Esophagus squamous epithelium (tissue), 5 donors: ENCODE measurements around the gene KHDC1L. TPM values are rescaled to one million over a fixed set of nuclear protein-coding genes. Genes with fewer than 3 reads are reported as not detected.

Experiments
- DNase-seq: peaks from one replicate; lab custom pipeline; 2025; lab: John Stamatoyannopoulos, UW
- H3K27ac ChIP-seq, 4 donors: fragments of 200-600 bp; sonication (generic); one replicate each; pipeline ENCODE4 v1.5.1; 2016 to 2019; ENCODE audit warnings: mild to moderate bottlenecking in 1 of 4
- H3K27me3 ChIP-seq, 4 donors: fragments of 200-600 bp; sonication (generic); 1 replicate in 3 of 4; 2 replicates in 1 of 4; pipeline versions ENCODE4 v1.5.1 to v1.6.0; 2017 to 2021; ENCODE audit warnings: antibody characterized with exemption in 1 of 4
- H3K36me3 ChIP-seq, 3 donors: fragments of 200-600 bp; sonication (generic); one replicate each; pipeline ENCODE4 v1.5.1; 2016 to 2019
- H3K4me1 ChIP-seq, 3 donors: fragments of 200-600 bp; sonication (generic); one replicate each; pipeline ENCODE4 v1.5.1; 2017 to 2019
- H3K4me3 ChIP-seq, 4 donors: fragments of 200-600 bp; sonication (generic); 1 replicate in 3 of 4; 2 replicates in 1 of 4; pipeline ENCODE4 v1.5.1; 2016 to 2019; ENCODE audit warnings: mild to moderate bottlenecking in 2 of 4, moderate library complexity in 1 of 4
- H3K9me3 ChIP-seq, 3 donors: fragments of 200-600 bp; sonication (generic); one replicate each; pipeline ENCODE4 v1.5.1; 2016 to 2019
- POLR2A ChIP-seq, 4 donors: fragments of 450-650 bp; IDR thresholded peaks; one replicate each; pipeline ENCODE4 v1.6.1; 2017; ENCODE audit warnings: antibody characterized with exemption in 4 of 4, mild to moderate bottlenecking in 4 of 4, moderate library complexity in 3 of 4
- WGBS, 2 donors: methylation state at CpG; one replicate each; pipeline ENCODE4 v1.1.5; 2018; 5-methylcytosine and 5-hydroxymethylcytosine counted together
- intact Hi-C: fragments of 100-400 bp; cut with DNase I; formaldehyde crosslinking; loops from one replicate; pipeline ENCODE4 v1.15.0; 2022
- total RNA-seq, 4 donors: library from RNA; depleted of rRNA; stranded (reverse); fragments of >200 nt; gene quantifications; one replicate each; pipeline ENCODE4 v1.1.0, GENCODE V29; 2016
- TF ChIP-seq, protein P1 (sequence below), 6 experiments: fragments of 450-650 bp in 4 of 6; fragments of 200-600 bp in 2 of 6; sonication (generic) in 2 of 6; IDR thresholded peaks; one replicate each; pipeline ENCODE4 v1.5.1; 2016 to 2019; ENCODE audit warnings: antibody characterized with exemption in 6 of 6, mild to moderate bottlenecking in 4 of 6, moderate library complexity in 4 of 6
- donor health status: DM: yes; HTN: yes; CAD: no.

Gene KHDC1L
- total RNA-seq, 4 donors from 2014 or later: not detected

DNA sequence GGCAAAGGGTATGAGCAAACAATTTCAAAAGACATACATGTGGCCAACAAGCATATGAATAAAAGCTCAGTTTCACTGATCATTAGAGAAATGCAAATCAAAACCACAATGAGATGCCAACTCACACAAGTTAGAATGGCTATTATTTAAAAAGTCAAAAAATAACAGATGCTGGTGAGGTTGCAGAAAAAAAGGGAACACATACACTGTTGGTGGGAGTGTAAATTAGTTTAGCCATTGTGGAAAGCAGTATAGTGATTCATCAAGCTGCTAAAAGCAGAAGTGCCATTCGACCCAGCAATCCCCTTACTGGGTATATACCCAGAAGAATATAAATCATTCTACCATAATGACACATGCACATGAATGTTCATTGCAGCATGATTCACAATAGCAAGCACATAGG, 6.7 kb upstream of the KHDC1L start:
- intact Hi-C loops: no loop called here
- no peaks in the 10 kb centered on the region for H3K36me3 ChIP-seq
- DNase-seq: no peak
- 21 to 50% methylated on average over 1 of the region's 1 CpG for WGBS, 2 donors
- no peak overlapping the region for H3K4me3 ChIP-seq
- H3K9me3 ChIP-seq: no peaks in the 10 kb centered on the region
- no peaks in the 10 kb centered on the region for H3K4me1 ChIP-seq
- no peak overlapping the region for H3K27ac ChIP-seq
- H3K27me3 ChIP-seq: no peaks in the 10 kb centered on the region
- TF ChIP-seq POLR2A (IDR thresholded peaks at IDR 0.05): no peak
- TF ChIP-seq, protein P1, sequence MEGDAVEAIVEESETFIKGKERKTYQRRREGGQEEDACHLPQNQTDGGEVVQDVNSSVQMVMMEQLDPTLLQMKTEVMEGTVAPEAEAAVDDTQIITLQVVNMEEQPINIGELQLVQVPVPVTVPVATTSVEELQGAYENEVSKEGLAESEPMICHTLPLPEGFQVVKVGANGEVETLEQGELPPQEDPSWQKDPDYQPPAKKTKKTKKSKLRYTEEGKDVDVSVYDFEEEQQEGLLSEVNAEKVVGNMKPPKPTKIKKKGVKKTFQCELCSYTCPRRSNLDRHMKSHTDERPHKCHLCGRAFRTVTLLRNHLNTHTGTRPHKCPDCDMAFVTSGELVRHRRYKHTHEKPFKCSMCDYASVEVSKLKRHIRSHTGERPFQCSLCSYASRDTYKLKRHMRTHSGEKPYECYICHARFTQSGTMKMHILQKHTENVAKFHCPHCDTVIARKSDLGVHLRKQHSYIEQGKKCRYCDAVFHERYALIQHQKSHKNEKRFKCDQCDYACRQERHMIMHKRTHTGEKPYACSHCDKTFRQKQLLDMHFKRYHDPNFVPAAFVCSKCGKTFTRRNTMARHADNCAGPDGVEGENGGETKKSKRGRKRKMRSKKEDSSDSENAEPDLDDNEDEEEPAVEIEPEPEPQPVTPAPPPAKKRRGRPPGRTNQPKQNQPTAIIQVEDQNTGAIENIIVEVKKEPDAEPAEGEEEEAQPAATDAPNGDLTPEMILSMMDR (IDR thresholded peaks at IDR 0.05): no peak

DNA sequence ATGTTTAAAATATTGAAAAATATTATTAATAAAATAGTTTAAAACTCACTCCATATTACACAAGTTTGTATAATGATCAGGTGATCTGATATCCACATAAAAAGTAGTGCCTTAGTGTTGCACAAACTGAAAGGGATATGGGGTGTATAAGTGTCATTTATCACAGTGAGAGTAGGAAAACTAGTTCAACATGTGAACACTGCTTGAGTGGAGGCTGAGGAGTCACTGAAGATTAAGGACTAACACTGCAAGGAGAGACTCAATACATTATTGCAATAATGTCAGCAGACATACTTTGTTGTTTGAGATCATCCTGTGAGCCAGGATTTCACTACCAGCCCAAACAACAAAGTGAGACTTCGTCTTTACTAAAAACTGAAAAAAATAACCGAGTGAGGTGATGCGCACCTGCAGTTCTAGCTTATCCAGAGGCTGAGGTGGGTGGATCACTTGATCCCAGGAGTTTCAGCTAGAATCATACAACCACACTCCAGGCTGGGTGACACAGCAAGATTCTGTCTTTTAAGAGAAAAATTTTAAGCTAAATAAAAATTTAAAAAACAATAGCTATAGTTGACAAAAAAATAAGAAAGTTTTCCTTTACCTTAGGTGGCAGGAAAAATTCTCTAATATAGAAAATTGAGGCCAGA, 2.4 kb upstream of the KHDC1L start:
- H3K4me3 ChIP-seq: no peak overlapping the region
- no peaks in the 10 kb centered on the region for H3K36me3 ChIP-seq
- no peaks in the 10 kb centered on the region for H3K4me1 ChIP-seq
- intact Hi-C loops: no loop called here
- no peaks in the 10 kb centered on the region for H3K9me3 ChIP-seq
- H3K27me3 ChIP-seq: no peaks in the 10 kb centered on the region
- no peak for DNase-seq
- TF ChIP-seq POLR2A (IDR thresholded peaks at IDR 0.05): no peak
- TF ChIP-seq, protein P1 (IDR thresholded peaks at IDR 0.05): no peak
- no peak overlapping the region for H3K27ac ChIP-seq
- 83 to 92% methylated on average over 3 of the region's 3 CpGs for WGBS, 2 donors

DNA sequence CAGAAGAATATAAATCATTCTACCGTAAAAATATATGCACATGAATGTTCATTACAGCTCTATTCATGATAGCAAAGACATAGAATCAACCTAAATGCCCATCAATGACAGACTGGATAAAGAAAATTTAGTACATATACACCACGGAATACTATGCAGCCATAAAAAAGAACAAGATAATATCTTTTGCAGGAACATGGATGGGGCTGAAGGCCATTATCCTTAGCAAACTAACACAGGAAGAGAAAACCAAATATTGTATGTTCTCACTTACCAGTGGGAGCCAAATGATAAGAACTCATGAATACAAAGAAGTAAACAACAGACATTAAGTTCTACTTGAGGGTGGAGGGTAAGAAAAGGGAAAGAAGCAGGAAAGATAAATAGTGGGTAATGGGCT, 8.4 kb downstream of the KHDC1L start:
- DNase-seq: no peak
- Histone ChIP-seq H3K9me3 (no peaks in the 10 kb centered on the region), H3K36me3 (no peaks in the 10 kb centered on the region), H3K27me3 (no peaks in the 10 kb centered on the region), H3K27ac (no peak overlapping the region), H3K4me1 (no peaks in the 10 kb centered on the region), H3K4me3 (no peak overlapping the region)
- intact Hi-C loops: no loop called here
- TF ChIP-seq, protein P1 (IDR thresholded peaks at IDR 0.05): no peak
- no peak for TF ChIP-seq POLR2A (IDR thresholded peaks at IDR 0.05)
- 87 to 100% methylated on average over 2 of the region's 2 CpGs for WGBS, 2 donors

DNA sequence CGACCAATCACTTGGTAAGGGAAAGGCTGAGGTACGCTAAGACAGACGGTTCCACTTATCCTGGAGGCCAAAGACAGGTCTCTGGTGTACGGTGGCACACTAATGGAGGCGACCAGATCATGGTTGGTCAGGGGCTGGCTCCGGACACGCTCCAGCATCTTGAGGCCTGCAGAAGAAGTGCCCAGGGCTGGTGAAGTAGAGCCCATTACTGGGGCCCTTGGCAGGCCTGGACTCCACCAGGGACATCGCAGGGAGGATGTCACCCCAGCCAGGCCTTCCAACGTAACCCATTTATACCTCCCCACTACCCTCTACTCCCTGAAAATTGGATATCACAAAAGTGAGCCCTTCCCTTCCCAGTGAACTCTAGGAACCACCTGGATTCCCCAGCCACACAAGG, 16.2 kb downstream of the KHDC1L start:
- WGBS, 2 donors: 80 to 100% methylated on average over 5 to 7 of the region's 9 CpGs
- intact Hi-C loops: no loop called here
- no peak for DNase-seq
- Histone ChIP-seq H3K27ac (no peak overlapping the region), H3K27me3 (no peaks in the 10 kb centered on the region), H3K4me1 (no peaks in the 10 kb centered on the region), H3K9me3 (no peaks in the 10 kb centered on the region), H3K36me3 (no peaks in the 10 kb centered on the region), H3K4me3 (no peak overlapping the region)
- TF ChIP-seq POLR2A (IDR thresholded peaks at IDR 0.05): no peak
- TF ChIP-seq, protein P1 (IDR thresholded peaks at IDR 0.05): no peak

DNA sequence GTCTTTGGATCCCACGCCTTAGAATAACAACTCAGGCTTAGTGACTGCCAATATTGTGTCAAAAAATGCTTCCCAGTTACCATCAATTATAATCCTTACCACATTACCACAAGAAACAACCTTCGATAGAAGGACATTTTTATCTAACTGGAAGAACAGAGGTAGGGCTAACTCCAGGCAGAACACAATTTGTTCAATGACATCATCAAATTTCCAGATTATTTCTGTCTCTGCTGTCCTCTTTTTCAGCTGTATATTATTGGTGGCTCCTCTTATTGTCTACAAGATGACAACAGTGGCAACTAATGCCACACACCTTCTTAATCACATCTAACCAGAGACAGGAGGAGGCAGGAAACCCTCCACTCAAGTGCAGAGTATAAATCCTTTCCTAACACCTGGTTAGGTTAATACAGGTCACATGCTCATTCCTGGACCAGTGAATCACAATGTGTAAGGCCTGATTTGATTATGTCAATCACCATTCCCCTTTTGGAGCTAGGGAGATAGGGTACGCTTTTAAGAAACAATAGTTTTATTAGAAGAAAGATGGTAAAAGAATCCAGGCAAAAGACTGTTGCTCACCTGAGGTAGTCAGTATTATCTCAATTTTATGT, 18.0 kb downstream of the KHDC1L start:
- Histone ChIP-seq H3K36me3 (no peaks in the 10 kb centered on the region), H3K27me3 (no peaks in the 10 kb centered on the region), H3K27ac (no peak overlapping the region), H3K9me3 (no peaks in the 10 kb centered on the region), H3K4me3 (no peak overlapping the region), H3K4me1 (no peaks in the 10 kb centered on the region)
- 61 to 69% methylated on average over 3 of the region's 3 CpGs for WGBS, 2 donors
- TF ChIP-seq, protein P1 (IDR thresholded peaks at IDR 0.05): no peak
- TF ChIP-seq POLR2A (IDR thresholded peaks at IDR 0.05): no peak
- DNase-seq: no peak
- intact Hi-C loops: no loop called here
